BLaER1 (cell line): ENCODE results near the gene MYL2.

ENCODE experiments used
- H3K27ac ChIP-seq: shearing (Covaris generic); formaldehyde crosslinking; 2 replicates; pipeline ENCODE4 v1.8.1; 2022
- H3K27me3 ChIP-seq: shearing (Covaris generic); formaldehyde crosslinking; 2 replicates; pipeline ENCODE4 v1.8.1; 2022
- H3K36me3 ChIP-seq: shearing (Covaris generic); formaldehyde crosslinking; 2 replicates; pipeline ENCODE4 v1.8.1; 2022
- H3K4me1 ChIP-seq: shearing (Covaris generic); formaldehyde crosslinking; 2 replicates; pipeline ENCODE4 v1.8.1; 2022
- H3K4me2 ChIP-seq: shearing (Covaris generic); formaldehyde crosslinking; 2 replicates; pipeline ENCODE4 v1.8.1; 2022
- H3K4me3 ChIP-seq: shearing (Covaris generic); formaldehyde crosslinking; 2 replicates; pipeline ENCODE4 v1.8.1; 2022
- H3K9ac ChIP-seq: shearing (Covaris generic); formaldehyde crosslinking; 2 replicates; pipeline ENCODE4 v1.8.1; 2022
- H3K9me3 ChIP-seq: shearing (Covaris generic); formaldehyde crosslinking; 2 replicates; pipeline ENCODE4 v1.8.1; 2022
- H4K20me1 ChIP-seq: shearing (Covaris generic); formaldehyde crosslinking; 2 replicates; pipeline ENCODE4 v1.8.1; 2022
- Cebpa-rat ChIP-seq: shearing (Covaris generic); IDR thresholded peaks from 2 replicates; pipeline ENCODE4 v1.8.1; 2022

Gene MYL2

DNA sequence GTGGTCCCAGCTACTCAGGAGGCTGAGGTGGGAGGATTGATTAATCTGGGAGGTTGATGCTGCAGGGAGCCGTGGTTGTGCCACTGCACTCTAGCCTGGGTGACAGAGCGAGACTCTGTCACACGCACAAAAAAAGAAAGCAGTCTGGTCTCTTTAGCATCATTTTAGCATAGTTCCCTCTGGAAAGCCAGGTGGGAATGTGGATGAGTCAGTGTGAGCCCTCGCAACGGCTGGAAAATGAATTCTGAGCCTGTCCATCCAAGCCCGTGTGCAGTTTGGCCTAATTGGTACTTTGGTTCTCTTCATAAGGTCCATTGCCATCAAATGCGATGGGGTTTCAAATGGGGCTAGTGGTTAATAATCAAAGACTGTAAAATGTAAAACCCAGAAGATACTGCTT, 2.4 kb downstream of the MYL2 start:
- Histone ChIP-seq H3K9me3 (no peaks in the 10 kb centered on the region), H3K27me3 (no peaks in the 10 kb centered on the region), H3K4me3 (no peak overlapping the region), H3K4me1 (peaks cover 5% of the 10 kb centered on the region; the same call in 1 of the 2 replicates), H3K36me3 (no peaks in the 10 kb centered on the region), H3K27ac (no peak overlapping the region), H3K9ac (no peak overlapping the region), H4K20me1 (no peaks in the 10 kb centered on the region), H3K4me2 (no peak overlapping the region)
- TF ChIP-seq Cebpa-rat, result no peak

DNA sequence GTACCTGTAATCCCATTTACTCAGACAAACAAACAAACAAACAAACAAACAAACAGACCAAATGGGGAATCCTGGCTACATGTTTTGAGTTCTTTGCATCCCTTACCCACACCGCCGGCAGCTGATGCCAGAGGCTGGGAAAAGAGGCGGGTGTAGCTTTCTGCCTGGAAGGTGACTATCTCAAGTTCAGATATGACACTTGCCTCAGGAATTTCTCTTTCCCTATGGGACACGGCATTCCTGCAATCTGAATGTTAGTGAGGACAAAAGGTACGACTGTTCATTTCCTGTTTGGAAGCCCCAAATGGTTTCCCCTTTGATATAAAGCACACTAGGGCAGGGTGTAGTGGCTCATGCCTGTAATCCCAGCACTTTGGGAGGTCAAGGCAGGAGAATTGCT, 2.9 kb downstream of the MYL2 start:
- TF ChIP-seq Cebpa-rat, result no peak
- Histone ChIP-seq H3K36me3 (no peaks in the 10 kb centered on the region), H3K27ac (no peak overlapping the region), H4K20me1 (no peaks in the 10 kb centered on the region), H3K27me3 (no peaks in the 10 kb centered on the region), H3K4me1 (peaks cover 5% of the 10 kb centered on the region; the same call in 1 of the 2 replicates), H3K4me3 (no peak overlapping the region), H3K9me3 (no peaks in the 10 kb centered on the region), H3K4me2 (no peak overlapping the region), H3K9ac (no peak overlapping the region)

DNA sequence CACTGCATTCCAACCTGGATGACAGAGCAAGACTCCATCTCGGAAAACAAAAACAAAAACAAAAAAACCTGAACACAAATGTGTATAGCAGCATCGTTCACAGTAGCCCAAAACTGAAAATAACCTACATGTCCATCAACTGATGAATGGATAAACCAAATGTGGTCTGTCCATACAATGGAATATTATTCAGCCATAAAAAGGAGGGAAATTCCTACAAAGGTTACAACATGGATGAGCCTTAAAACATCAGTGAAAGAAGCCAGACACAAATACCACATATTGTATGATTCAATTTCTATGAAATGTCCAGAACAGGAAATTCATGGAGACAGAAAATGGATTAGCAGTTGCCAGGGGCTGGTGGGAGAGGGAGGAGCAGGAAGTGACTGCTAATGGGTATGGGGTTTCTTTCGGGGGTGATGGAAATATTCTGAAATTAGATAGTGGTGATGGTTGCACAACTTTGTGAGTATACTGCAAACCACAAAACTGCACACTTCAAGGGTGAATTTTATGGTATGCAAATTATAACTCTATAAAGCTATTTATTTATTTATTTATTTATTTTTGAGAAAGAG, 4.0 kb downstream of the MYL2 start:
- Histone ChIP-seq H3K4me3 (no peak overlapping the region), H3K9ac (no peak overlapping the region), H3K9me3 (no peaks in the 10 kb centered on the region), H4K20me1 (no peaks in the 10 kb centered on the region), H3K36me3 (no peaks in the 10 kb centered on the region), H3K4me1 (peaks cover 5% of the 10 kb centered on the region; the same call in 1 of the 2 replicates), H3K27ac (no peak overlapping the region), H3K4me2 (no peak overlapping the region), H3K27me3 (no peaks in the 10 kb centered on the region)
- no peak for TF ChIP-seq Cebpa-rat

DNA sequence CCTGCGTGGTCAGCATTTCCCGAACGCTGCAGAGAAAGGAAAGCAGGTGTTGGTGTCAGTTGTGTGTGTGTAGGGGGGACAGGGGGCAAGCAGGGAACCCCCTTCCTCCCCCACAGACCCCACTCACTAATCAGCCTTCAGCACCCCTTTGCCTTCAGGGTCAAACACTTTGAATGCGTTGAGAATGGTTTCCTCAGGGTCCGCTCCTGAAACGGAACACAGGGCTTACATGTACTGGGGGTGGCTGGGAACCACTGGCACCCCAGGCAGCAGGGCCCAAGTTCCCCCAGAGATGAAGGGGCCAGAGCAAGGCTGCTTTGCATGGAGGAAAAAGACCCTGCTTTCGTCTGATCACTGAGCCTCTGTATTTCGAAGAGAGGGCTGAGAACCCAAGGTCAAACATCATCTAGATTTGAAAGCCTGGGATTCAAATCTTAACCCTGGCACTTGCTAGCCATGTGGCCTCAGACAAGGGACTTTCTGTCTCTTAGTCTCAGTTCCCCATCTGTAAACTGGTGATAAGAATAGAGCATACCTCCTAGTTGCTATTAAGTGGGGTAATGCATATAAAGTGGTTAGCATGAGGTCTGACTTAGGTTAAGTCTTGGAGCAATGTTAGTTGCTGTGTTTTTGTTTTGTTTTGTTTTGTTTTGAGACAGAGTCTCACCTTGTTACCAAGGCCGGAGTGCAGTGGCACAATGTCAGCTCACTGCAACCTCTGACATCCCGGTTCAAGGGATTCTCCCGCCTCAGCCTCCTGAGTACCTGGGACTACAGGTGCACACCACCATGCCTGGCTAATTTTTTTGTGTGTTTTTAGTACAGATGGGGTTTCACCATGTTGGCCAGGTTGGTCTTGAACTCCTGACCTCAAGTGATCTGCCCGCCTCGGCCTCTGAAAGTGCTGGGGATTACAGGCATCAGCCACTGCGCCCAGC, 7.0 kb downstream of the MYL2 start:
- no peaks in the 10 kb centered on the region for H4K20me1 ChIP-seq
- no peaks in the 10 kb centered on the region for H3K9me3 ChIP-seq
- H3K36me3 ChIP-seq, result no peaks in the 10 kb centered on the region
- no peak overlapping the region for H3K9ac ChIP-seq
- H3K4me3 ChIP-seq, result no peak overlapping the region
- peaks cover 3% of the 10 kb centered on the region; the same call in 1 of the 2 replicates for H3K4me1 ChIP-seq
- no peak for TF ChIP-seq Cebpa-rat
- H3K4me2 ChIP-seq, result no peak overlapping the region
- H3K27ac ChIP-seq, result no peak overlapping the region
- H3K27me3 ChIP-seq, result no peaks in the 10 kb centered on the region

DNA sequence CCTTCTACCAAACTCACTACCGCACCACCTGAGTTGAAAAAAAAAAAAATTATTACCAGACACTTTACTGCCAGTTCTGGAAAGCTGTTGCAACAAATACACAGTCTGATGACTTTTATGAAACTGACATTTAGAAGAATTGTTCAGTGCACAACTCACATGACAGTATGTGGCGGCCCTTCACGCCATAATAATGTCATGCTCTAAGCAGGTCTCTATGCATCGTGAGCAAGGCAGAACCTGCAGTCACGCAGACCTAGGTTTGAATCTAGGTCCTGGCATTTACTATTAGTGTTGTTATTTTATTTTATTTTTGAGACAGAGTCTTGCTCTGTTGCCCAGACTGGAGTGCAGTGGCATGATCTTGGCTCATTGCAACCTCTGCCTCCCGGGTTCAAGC, 8.1 kb downstream of the MYL2 start:
- H3K4me1 ChIP-seq, result no peaks in the 10 kb centered on the region
- TF ChIP-seq Cebpa-rat, result no peak
- no peak overlapping the region for H3K9ac ChIP-seq

DNA sequence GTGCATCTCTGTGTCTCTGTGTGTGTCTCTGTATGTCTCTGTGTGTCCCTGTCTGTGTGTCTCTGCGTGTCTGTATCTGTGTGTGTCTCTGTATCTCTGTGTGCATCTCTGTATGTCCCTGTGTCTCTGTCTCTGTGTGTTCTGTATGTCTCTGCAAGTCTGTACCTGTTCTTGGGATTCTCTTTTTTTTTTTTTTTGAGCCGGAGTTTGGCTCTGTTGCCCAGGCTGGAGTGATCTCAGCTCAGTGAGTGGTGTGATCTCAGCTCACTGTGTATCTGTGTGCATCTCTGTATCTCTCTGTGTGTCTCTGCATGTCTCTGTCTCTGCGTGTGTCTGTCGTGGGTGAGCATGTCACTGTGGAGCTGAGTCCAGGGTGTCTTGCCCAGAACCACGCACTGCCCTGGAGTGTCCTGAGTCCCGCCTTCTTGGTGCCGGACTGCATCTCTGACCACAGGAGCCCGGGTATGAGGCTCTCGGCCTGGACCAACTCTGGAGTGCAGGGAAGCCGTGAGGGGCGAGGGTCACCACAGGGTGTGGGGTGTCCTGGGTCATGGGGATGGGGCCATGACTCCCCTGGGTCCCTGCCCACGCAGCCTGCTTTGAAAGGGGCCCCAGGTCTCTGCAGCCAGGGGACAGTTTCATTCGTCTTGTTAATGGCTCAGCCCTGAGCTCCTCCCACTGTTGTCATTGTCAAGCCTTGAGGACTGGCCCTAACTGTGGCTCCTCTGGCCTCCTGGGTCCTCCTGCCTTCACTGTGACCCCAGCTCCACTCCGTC, 11.8 kb downstream of the MYL2 start:
- H3K4me2 ChIP-seq, result no peak overlapping the region
- no peaks in the 10 kb centered on the region for H4K20me1 ChIP-seq
- H3K36me3 ChIP-seq, result no peaks in the 10 kb centered on the region
- H3K27ac ChIP-seq, result no peak overlapping the region
- H3K9ac ChIP-seq, result no peak overlapping the region
- no peak overlapping the region for H3K4me3 ChIP-seq
- no peaks in the 10 kb centered on the region for H3K27me3 ChIP-seq
- H3K9me3 ChIP-seq, result no peaks in the 10 kb centered on the region
- H3K4me1 ChIP-seq, result peaks cover 6% of the 10 kb centered on the region; the same call in 1 of the 2 replicates
- no peak for TF ChIP-seq Cebpa-rat

More for the DNA sequence above, 8.1 kb downstream of the MYL2 start:
- no peaks in the 10 kb centered on the region for H3K9me3 ChIP-seq
- no peak overlapping the region for H3K27ac ChIP-seq
- no peak overlapping the region for H3K4me2 ChIP-seq
- no peaks in the 10 kb centered on the region for H4K20me1 ChIP-seq
- no peaks in the 10 kb centered on the region for H3K27me3 ChIP-seq
- H3K36me3 ChIP-seq, result no peaks in the 10 kb centered on the region
- H3K4me3 ChIP-seq, result no peak overlapping the region

DNA sequence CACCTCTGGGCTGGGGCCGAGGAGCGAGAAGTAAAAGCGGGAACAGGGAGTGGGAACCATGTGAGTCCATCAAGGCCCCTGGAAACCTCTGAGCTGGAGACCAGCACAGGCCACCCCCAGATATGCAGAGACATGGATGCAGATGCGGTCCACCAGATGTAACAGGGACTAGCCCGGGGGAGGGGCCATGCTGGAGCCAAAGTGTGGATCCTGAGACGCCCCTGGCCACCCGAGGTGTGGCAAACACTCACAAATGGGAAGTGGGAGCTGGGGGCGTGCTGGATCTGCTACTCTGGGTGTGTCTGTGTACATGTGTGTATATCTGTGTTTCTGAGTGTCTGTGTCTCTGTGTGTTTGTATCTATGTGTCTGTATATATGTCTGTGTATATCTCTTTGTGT, 12.8 kb downstream of the MYL2 start:
- Histone ChIP-seq H3K36me3 (no peaks in the 10 kb centered on the region), H3K27me3 (no peaks in the 10 kb centered on the region), H3K9me3 (no peaks in the 10 kb centered on the region), H3K9ac (no peak overlapping the region), H3K27ac (no peak overlapping the region), H4K20me1 (no peaks in the 10 kb centered on the region), H3K4me2 (no peak overlapping the region), H3K4me1 (peaks cover 6% of the 10 kb centered on the region; the same call in 1 of the 2 replicates), H3K4me3 (no peak overlapping the region)
- TF ChIP-seq Cebpa-rat, result no peak

DNA sequence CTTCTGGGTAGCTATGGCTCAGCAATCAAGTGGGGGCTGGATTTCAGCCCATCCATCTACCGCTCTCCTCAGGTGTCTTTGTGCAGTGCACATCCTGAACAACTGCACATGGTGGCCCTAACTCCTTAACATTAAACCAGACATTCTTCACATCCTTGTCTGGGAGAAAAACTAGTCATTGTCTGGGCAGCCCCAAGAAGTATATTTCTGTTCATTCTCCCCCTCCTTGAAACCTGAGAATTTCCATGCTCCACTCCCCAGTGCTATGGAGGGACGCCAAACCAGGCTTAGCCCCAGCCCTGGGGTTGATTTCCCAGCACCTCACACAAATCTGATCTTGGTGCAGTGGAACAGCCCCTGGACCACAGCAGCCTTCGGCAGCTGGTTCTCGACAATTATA, 13.4 kb downstream of the MYL2 start:
- no peaks in the 10 kb centered on the region for H3K9me3 ChIP-seq
- H3K4me1 ChIP-seq, result peaks cover 6% of the 10 kb centered on the region; the same call in 1 of the 2 replicates
- no peak overlapping the region for H3K27ac ChIP-seq
- H3K36me3 ChIP-seq, result no peaks in the 10 kb centered on the region
- H4K20me1 ChIP-seq, result no peaks in the 10 kb centered on the region
- no peak overlapping the region for H3K4me3 ChIP-seq
- no peak overlapping the region for H3K9ac ChIP-seq
- no peak overlapping the region for H3K4me2 ChIP-seq
- H3K27me3 ChIP-seq, result no peaks in the 10 kb centered on the region
- TF ChIP-seq Cebpa-rat, result no peak

DNA sequence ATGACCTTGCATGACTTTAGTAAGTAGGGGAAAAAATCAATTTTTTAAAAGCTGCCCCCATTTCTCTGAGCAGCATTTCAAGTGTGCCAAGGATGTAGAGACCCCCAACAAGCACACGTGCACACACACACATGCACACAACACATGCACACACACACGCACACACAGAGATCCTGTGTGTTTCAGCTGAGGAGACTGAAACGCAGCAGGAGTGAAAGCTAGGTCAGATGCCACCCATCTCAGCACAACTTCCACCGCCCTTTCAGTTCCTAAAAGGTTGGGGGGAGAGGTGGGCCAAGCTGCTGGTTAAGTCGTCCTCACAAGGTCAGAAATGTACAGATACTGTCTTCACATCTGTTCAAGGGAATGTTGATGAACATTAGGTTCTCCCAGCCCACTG, 13.9 kb downstream of the MYL2 start:
- no peak for TF ChIP-seq Cebpa-rat
- H3K4me2 ChIP-seq, result no peak overlapping the region
- H4K20me1 ChIP-seq, result no peaks in the 10 kb centered on the region

More for the DNA sequence above, 13.9 kb downstream of the MYL2 start:
- Histone ChIP-seq H3K27me3 (no peaks in the 10 kb centered on the region), H3K4me3 (no peak overlapping the region), H3K27ac (no peak overlapping the region), H3K9ac (no peak overlapping the region), H3K4me1 (peaks cover 6% of the 10 kb centered on the region; the same call in 1 of the 2 replicates), H3K36me3 (no peaks in the 10 kb centered on the region), H3K9me3 (no peaks in the 10 kb centered on the region)
